GM12872 (cell line): Measurements from ENCODE around the gene LMTK3.

Source experiments
- TF ChIP-seq, protein P1 (sequence below): IDR thresholded peaks from 3 replicates; pipeline ENCODE4 v1.5.1; 2011; ENCODE audit warnings: low read depth, mild to moderate bottlenecking, low read length, moderate library complexity; ENCODE audit not compliant: insufficient read depth

The LMTK3 gene

DNA sequence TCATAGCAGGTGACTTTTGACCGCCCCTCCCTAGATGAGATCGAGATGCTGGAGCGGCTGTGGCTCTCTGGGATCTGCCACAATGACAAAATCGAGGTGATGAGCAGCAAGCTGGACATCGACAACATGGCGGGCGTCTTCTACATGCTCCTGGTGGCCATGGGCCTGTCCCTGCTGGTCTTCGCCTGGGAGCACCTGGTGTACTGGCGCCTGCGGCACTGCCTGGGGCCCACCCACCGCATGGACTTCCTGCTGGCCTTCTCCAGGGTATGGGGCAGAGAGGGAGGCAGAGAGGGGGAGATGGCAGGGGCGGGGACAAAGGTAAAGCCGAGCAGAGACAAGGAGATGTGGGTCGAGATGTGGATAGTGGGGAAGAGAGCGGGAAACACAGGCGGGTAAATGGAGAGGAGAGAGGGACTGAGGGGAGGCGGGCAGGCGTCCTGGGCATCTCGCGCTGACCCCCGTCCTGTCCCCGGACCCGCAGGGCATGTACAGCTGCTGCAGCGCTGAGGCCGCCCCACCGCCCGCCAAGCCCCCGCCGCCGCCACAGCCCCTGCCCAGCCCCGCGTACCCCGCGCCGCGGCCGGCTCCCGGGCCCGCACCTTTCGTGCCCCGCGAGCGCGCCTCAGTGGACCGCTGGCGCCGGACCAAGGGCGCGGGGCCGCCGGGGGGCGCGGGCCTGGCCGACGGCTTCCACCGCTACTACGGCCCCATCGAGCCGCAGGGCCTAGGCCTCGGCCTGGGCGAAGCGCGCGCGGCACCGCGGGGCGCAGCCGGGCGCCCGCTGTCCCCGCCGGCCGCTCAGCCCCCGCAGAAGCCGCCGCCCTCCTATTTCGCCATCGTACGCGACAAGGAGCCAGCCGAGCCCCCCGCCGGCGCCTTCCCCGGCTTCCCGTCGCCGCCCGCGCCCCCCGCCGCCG lies 69.3 kb downstream of the LMTK3 start:
- TF ChIP-seq, protein P1, sequence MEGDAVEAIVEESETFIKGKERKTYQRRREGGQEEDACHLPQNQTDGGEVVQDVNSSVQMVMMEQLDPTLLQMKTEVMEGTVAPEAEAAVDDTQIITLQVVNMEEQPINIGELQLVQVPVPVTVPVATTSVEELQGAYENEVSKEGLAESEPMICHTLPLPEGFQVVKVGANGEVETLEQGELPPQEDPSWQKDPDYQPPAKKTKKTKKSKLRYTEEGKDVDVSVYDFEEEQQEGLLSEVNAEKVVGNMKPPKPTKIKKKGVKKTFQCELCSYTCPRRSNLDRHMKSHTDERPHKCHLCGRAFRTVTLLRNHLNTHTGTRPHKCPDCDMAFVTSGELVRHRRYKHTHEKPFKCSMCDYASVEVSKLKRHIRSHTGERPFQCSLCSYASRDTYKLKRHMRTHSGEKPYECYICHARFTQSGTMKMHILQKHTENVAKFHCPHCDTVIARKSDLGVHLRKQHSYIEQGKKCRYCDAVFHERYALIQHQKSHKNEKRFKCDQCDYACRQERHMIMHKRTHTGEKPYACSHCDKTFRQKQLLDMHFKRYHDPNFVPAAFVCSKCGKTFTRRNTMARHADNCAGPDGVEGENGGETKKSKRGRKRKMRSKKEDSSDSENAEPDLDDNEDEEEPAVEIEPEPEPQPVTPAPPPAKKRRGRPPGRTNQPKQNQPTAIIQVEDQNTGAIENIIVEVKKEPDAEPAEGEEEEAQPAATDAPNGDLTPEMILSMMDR = no peak

- TF ChIP-seq, protein P1 = no peak
Observed at GRCh38 chr19:48441360-48442050, 70.1 kb downstream of the LMTK3 start.

DNA sequence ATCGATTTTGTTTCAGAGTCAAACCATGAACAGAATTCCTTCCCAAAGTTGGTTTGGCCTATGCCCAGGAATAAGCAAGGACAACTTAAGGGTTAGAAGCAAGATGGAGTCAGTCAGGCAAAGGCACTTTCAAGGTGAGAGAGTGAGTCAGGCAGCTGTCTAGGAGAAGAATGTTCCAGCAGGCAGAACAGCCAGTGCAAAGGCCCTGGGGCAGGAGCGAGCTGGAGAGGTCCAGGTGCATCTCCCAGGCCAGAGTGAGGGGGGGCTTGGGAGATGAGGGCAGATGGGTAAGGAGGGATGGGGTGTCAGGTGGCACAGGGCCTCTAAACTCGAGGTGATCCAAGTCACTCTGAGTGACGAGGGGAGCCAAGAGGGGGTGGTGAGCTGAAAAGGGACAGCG lies 75.0 kb downstream of the LMTK3 start:
- TF ChIP-seq, protein P1 = no peak
